GM06990 (cell line): ENCODE measurements around the gene CDX1.

Source experiments
- DNase-seq: peaks from one replicate; pipeline ENCODE4 v3.0.0-alpha.2; 2011; ENCODE audit not compliant: insufficient read length; ENCODE audit errors: extremely low read depth
- H3K27me3 ChIP-seq: replicated peaks from 2 replicates; pipeline ENCODE4 v1.6.0; 2011; ENCODE audit warnings: low read length; ENCODE audit not compliant: control insufficient read depth, insufficient read depth
- H3K36me3 ChIP-seq: 2 replicates; pipeline ENCODE4 v1.5.1; 2011; ENCODE audit warnings: low read length; ENCODE audit not compliant: control insufficient read depth, insufficient read depth
- H3K4me3 ChIP-seq: replicated peaks from 2 replicates; pipeline ENCODE4 v1.5.1; 2011; ENCODE audit warnings: low read depth, mild to moderate bottlenecking, control low read depth, low read length
- CTCF ChIP-seq: IDR thresholded peaks from 2 replicates; pipeline ENCODE4 v1.5.1; 2011; ENCODE audit warnings: low read length, control low read depth, mild to moderate bottlenecking, inconsistent platforms; ENCODE audit not compliant: insufficient read depth, poor library complexity, severe bottlenecking

Gene CDX1

DNA sequence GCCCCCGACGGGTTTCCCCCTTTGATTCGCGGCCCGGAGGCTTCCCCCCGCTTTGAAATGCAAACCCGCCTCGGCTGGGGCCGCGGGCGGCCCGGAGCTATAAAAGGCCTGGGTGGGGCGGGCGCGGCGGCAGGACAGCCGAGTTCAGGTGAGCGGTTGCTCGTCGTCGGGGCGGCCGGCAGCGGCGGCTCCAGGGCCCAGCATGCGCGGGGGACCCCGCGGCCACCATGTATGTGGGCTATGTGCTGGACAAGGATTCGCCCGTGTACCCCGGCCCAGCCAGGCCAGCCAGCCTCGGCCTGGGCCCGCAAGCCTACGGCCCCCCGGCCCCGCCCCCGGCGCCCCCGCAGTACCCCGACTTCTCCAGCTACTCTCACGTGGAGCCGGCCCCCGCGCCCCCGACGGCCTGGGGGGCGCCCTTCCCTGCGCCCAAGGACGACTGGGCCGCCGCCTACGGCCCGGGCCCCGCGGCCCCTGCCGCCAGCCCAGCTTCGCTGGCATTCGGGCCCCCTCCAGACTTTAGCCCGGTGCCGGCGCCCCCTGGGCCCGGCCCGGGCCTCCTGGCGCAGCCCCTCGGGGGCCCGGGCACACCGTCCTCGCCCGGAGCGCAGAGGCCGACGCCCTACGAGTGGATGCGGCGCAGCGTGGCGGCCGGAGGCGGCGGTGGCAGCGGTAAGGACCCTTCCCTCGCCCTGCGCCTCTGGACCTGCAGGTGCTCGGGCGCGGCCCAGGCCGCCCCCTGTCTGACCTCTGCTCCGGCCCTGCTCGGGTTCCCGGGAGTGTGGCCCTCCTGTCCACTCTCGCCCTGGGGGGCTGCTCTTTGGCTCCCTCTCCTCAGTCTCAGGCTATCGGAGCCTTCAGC, at the start of gene CDX1:
Gene CDX1, plus strand, starts transcription at position 129 of the 862 bp plus-strand sequence. Its CDS starts 99 bp downstream, at position 228.
- TF ChIP-seq CTCF = no peak
- Histone ChIP-seq H3K36me3 (no peaks in the 10 kb centered on the region), H3K4me3 (no peak within 1 kb of the TSS), H3K27me3 (peaks cover 2% of the 10 kb centered on the region; the same call in 1 of the 2 replicates)
- DNase-seq = no peak

DNA sequence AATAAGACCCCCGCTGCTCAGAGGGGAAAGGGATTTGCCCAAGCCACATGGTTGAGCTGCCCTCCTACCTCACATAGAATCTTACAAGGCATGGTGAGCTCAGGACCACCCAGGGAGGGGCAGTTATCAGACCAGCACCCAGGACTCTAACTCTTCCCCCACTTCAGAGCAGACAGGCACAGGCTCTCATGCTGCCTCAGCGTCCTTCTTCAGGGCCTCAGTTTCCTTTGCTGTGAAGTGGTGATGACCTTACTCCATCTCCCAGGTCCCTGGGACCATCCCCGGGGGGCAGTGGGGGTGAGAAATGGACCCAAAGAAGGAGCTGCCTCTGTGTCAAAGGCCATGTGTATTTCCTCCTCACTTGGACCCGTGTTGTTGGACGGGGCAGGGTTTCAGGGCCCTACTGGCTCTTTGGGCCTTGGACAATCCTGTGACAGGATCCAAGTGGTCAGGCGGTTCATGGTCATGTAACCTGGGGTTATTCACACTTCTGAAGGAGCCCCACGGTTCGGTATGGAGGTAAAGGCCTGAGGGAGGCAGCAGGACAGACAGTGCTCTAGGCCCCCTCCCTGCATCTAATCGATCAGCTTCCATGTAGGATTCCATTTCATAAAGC, 48.5 kb upstream of the CDX1 start:
- Histone ChIP-seq H3K4me3 (no peak overlapping the region), H3K27me3 (no peaks in the 10 kb centered on the region), H3K36me3 (no peaks in the 10 kb centered on the region)
- DNase-seq = no peak
- TF ChIP-seq CTCF = no peak

DNA sequence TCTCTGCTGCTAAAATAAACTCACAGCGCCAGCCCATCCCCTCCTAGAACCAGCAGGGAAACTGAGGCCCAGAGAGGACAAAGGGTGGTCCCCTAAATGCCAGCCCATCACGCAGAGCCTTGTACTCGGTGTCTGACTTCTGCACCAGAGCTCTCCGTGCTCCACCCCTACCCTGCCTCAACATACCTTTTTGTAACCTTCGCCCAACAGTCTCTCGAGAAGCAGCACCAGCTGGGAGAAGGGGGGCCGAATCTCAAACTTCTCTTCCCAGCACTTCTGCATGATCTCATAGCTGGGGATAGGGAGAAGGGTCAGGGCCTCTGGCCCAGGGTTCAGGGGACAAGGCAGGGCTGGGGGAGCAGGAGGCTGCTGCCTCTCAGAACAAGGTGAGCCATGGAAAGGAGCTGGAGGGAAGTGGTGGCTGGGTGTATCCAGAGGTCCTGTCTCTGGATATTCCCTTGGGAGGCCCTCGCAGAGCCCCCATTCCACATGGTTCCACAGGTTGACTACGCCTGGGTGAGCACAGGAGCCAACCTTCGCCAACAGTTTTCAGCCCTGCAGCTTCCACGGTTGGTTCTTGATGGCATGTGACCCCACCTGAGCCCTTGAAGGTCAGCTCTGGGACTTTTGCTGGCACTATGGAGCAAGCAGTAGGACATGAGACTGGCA, 47.9 kb upstream of the CDX1 start:
- no peak for DNase-seq
- no peaks in the 10 kb centered on the region for H3K36me3 ChIP-seq
- no peaks in the 10 kb centered on the region for H3K27me3 ChIP-seq
- H3K4me3 ChIP-seq = no peak overlapping the region
- no peak for TF ChIP-seq CTCF

- Histone ChIP-seq H3K4me3 (no peak overlapping the region), H3K36me3 (no peaks in the 10 kb centered on the region), H3K27me3 (no peaks in the 10 kb centered on the region)
- peak; percentile 24 for TF ChIP-seq CTCF
- no peak for DNase-seq
Observed at GRCh38 chr5:150119421-150120061, 47.0 kb upstream of the CDX1 start.

- Histone ChIP-seq H3K4me3 (no peak overlapping the region), H3K27me3 (no peaks in the 10 kb centered on the region), H3K36me3 (no peaks in the 10 kb centered on the region)
- no peak for TF ChIP-seq CTCF
- DNase-seq = no peak
Observed at GRCh38 chr5:150120062-150120441, 46.5 kb upstream of the CDX1 start.
